Breast epithelium (tissue), 4 donors: ENCODE data around the gene KHDC4. TPM values are rescaled to one million over a fixed set of nuclear protein-coding genes. Genes with fewer than 3 reads are reported as not detected.

ENCODE experiments used
- DNase-seq, 2 donors: peaks; one replicate each; pipeline ENCODE4 v3.0.0-alpha.2; 2019; ENCODE audit warnings: low spot score in 2 of 2
- H3K27ac ChIP-seq, 2 donors: fragments of 200-600 bp; sonication (generic) in 1 of 2; one replicate each; pipeline ENCODE4 v1.5.1; 2016 to 2019; ENCODE audit warnings: mild to moderate bottlenecking in 1 of 2
- H3K27me3 ChIP-seq, 2 donors: fragments of 200-600 bp; sonication (generic) in 1 of 2; one replicate each; pipeline versions ENCODE4 v1.5.1 to v1.6.0; 2017 to 2019; ENCODE audit warnings: control low read depth in 1 of 2, mild to moderate bottlenecking in 1 of 2
- H3K36me3 ChIP-seq: fragments of 200-600 bp; one replicate; pipeline ENCODE4 v1.5.1; 2019
- H3K4me1 ChIP-seq, 2 donors: fragments of 200-600 bp; sonication (generic); one replicate each; pipeline ENCODE4 v1.5.1; 2016 to 2019; ENCODE audit warnings: control low read depth in 1 of 2
- H3K4me3 ChIP-seq, 3 donors: fragments of 200-600 bp; sonication (generic); 1 replicate in 2 of 3; 2 replicates in 1 of 3; pipeline ENCODE4 v1.5.1; 2016 to 2019; ENCODE audit warnings: mild to moderate bottlenecking in 3 of 3, moderate library complexity in 2 of 3
- H3K9me3 ChIP-seq, 2 donors: fragments of 200-600 bp; sonication (generic) in 1 of 2; one replicate each; pipeline ENCODE4 v1.5.1; 2016 to 2019; ENCODE audit warnings: control low read depth in 1 of 2
- POLR2A ChIP-seq: fragments of 450-650 bp; IDR thresholded peaks from one replicate; pipeline ENCODE4 v1.6.1; 2016; ENCODE audit warnings: antibody characterized with exemption, mild to moderate bottlenecking, moderate library complexity
- POLR2AphosphoS5 ChIP-seq, 3 donors: sonication (generic); formaldehyde crosslinking; IDR thresholded peaks; one replicate each; pipeline ENCODE4 v1.6.1; 2017; ENCODE audit warnings: antibody characterized with exemption in 3 of 3
- intact Hi-C: fragments of 100-400 bp; cut with DNase I; formaldehyde crosslinking; loops from one replicate; pipeline ENCODE4 v1.15.1; 2023; ENCODE audit warnings: low total_unique reads
- total RNA-seq, 3 donors: library from RNA; depleted of rRNA; stranded (reverse); fragments of >200 nt; gene quantifications; one replicate each; pipeline ENCODE4 v1.1.0, GENCODE V29; 2016
- TF ChIP-seq, protein P1 (sequence below), 3 donors: fragments of 450-650 bp; IDR thresholded peaks; one replicate each; pipeline ENCODE4 v1.5.1; 2016 to 2017; ENCODE audit warnings: antibody characterized with exemption in 3 of 3, mild to moderate bottlenecking in 3 of 3, moderate library complexity in 3 of 3

KHDC4 gene
- total RNA-seq, 3 donors from 2014 or later, result 52.0 to 81.5 (median 64.2) TPM

DNA sequence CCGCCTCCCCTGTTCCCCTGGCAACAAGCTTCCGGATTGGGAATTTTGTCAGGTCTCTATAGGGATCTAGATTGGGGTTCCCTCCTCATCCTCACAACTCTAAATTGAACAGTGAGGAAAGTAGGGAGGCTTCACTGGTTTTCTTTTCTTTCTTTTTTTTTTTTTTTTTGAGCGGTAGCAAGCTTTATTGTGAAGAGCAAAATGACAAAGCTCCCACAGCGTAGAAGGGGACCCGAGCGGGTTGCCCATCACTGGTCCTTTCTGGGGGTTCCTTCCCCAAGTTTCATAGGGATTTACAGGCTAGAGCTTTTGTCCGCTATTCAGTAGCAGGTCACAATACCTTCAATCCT, 33.8 kb upstream of the KHDC4 start:
- no peaks in the 10 kb centered on the region for H3K9me3 ChIP-seq
- no peak for DNase-seq
- peaks cover 18% of the 10 kb centered on the region for H3K36me3 ChIP-seq
- H3K4me1 ChIP-seq, result peaks cover 0 to 15% of the 10 kb centered on the region in 2 donors
- H3K27ac ChIP-seq, result peak overlapping the region; percentile 55 to 86
- intact Hi-C loops, result loop anchor here (5.0 kb wide), 1 partner anchor 249 kb away; no protein-coding TSS in a partner anchor
- H3K27me3 ChIP-seq, result no peaks in the 10 kb centered on the region
- TF ChIP-seq, protein P1, sequence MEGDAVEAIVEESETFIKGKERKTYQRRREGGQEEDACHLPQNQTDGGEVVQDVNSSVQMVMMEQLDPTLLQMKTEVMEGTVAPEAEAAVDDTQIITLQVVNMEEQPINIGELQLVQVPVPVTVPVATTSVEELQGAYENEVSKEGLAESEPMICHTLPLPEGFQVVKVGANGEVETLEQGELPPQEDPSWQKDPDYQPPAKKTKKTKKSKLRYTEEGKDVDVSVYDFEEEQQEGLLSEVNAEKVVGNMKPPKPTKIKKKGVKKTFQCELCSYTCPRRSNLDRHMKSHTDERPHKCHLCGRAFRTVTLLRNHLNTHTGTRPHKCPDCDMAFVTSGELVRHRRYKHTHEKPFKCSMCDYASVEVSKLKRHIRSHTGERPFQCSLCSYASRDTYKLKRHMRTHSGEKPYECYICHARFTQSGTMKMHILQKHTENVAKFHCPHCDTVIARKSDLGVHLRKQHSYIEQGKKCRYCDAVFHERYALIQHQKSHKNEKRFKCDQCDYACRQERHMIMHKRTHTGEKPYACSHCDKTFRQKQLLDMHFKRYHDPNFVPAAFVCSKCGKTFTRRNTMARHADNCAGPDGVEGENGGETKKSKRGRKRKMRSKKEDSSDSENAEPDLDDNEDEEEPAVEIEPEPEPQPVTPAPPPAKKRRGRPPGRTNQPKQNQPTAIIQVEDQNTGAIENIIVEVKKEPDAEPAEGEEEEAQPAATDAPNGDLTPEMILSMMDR (IDR thresholded peaks at IDR 0.05), result no peak
- no peak for TF ChIP-seq POLR2AphosphoS5 (IDR thresholded peaks at IDR 0.05)
- no peak for TF ChIP-seq POLR2A
- peak overlapping the region in 1 of 3 donors; percentile 22 for H3K4me3 ChIP-seq

DNA sequence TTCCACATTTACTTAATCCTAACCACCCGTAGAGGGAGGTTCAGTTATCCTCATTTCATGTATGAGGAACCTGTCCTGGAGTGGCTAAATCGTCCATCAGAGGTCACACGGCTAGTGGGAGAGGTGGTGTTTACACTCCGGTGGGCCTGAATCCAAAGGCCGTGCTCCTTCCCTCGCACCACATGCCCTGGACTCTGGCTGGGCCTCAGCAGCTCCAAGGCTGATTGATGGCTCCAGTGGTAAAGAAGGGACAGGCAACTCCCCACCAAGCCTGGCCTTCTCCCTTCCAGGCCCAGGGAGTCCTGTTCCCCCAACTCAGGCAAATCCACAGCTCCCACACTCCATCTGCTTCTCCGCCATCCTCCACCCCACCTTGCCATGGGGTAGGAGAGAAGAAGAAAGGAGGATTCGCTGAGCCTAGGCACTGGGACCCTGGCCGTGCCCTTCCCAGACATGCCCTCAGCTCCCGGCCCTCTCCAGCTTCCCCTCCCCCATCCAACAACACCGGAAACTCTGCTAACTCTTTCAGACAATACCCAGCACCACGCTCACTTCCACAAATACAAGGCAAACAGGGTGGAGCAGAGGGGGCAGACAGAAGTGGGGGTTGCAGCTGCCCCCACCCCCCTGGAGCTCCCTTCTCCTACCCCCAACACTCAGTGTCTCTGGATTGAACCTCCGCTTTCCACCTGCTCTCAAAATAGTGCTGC, 33.3 kb upstream of the KHDC4 start:
- TF ChIP-seq POLR2AphosphoS5 (IDR thresholded peaks at IDR 0.05) (no peak), POLR2A (no peak)
- TF ChIP-seq, protein P1 (IDR thresholded peaks at IDR 0.05), result no peak
- Histone ChIP-seq H3K27me3 (no peaks in the 10 kb centered on the region), H3K4me3 (peak overlapping the region in 2 of 3 donors; percentile 2 to 22), H3K9me3 (no peaks in the 10 kb centered on the region), H3K27ac (peak overlapping the region; percentile 68 to 86), H3K4me1 (peaks cover 0 to 20% of the 10 kb centered on the region in 2 donors), H3K36me3 (peaks cover 18% of the 10 kb centered on the region)
- DNase-seq, result no peak
- intact Hi-C loops, result loop anchor here (5.0 kb wide), 1 partner anchor 250 kb away; no protein-coding TSS in a partner anchor

DNA sequence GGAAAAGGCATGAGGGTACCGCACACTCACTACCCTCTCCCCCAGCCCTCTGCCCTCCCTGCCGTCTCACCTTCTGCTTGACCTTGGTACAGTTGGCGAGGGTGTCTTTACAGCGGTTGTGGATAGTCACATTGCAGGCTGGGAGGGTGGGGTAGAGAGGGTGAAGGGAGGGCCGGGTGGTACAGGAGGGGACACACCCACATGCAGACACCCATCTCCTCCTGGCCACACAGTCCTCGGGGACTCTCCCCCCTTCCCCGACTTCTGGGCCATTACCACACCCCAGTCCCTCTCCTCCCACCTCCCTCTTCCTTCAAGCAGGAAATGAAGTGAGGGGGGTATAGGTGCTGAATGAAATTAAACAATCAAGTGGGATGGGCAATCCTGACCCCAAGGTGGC, 32.5 kb upstream of the KHDC4 start:
- H3K9me3 ChIP-seq, result no peaks in the 10 kb centered on the region
- TF ChIP-seq POLR2A (no peak), POLR2AphosphoS5 (IDR thresholded peaks at IDR 0.05) (no peak)
- TF ChIP-seq, protein P1 (IDR thresholded peaks at IDR 0.05), result no peak
- peaks cover 0 to 22% of the 10 kb centered on the region in 2 donors for H3K4me1 ChIP-seq
- intact Hi-C loops, result loop anchor here (5.0 kb wide), 1 partner anchor 251 kb away; no protein-coding TSS in a partner anchor
- peak overlapping the region; percentile 68 to 86 for H3K27ac ChIP-seq
- no peaks in the 10 kb centered on the region for H3K27me3 ChIP-seq
- H3K36me3 ChIP-seq, result peaks cover 18% of the 10 kb centered on the region
- H3K4me3 ChIP-seq, result no peak overlapping the region
- DNase-seq, result no peak

DNA sequence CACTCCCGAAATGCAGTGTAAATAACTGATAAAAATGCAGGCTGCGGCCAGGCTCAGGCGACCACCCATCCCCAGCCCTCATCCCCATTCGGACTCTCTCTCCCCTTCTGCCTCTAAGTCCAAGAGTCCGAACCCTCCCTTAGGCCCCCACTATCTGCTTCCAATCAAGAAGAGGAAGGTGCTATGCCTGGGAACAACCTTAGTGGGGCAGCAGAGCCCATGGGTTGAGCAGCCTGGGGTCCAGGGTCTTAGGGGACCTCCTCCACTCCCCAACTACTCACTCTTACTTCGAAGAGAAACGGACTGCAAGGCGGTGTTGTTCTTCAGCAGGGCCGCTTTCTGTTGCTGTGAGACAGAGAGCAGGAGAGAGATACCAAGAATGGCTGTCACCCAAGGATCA, 31.9 kb upstream of the KHDC4 start:
- Histone ChIP-seq H3K27ac (peak overlapping the region in 1 of 2 donors; percentile 86), H3K27me3 (no peaks in the 10 kb centered on the region), H3K36me3 (peaks cover 18% of the 10 kb centered on the region), H3K4me1 (peaks cover 0 to 20% of the 10 kb centered on the region in 2 donors), H3K4me3 (no peak overlapping the region), H3K9me3 (no peaks in the 10 kb centered on the region)
- no peak for DNase-seq
- intact Hi-C loops, result loop anchor here (5.0 kb wide), 1 partner anchor 251 kb away; no protein-coding TSS in a partner anchor
- TF ChIP-seq POLR2AphosphoS5 (IDR thresholded peaks at IDR 0.05), result no peak
- no peak for TF ChIP-seq POLR2A
- TF ChIP-seq, protein P1 (IDR thresholded peaks at IDR 0.05), result no peak

DNA sequence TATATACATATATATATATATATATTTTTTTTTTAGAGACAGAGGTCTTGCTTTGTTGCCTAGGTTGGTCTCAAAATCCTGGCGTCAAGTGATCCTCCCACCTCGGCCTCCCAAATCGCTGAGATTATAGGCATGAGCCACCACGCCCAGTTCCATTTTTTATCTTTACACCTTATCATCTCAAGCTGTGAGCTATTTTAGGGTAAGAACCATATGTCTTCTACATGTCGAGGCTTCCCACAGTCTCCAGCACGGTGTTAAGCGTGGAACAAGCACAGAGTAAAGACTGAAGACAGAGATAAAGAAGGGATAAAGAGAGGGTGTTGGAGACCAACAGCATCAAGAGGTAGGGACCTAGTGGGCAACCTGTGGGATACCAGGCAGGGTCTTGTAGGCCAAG, 30.0 kb upstream of the KHDC4 start:
- H3K27ac ChIP-seq, result no peak overlapping the region
- H3K4me1 ChIP-seq, result peaks cover 0 to 13% of the 10 kb centered on the region in 2 donors
- DNase-seq, result no peak
- intact Hi-C loops, result no loop called here
- H3K27me3 ChIP-seq, result no peaks in the 10 kb centered on the region
- no peak overlapping the region for H3K4me3 ChIP-seq
- peaks cover 18% of the 10 kb centered on the region for H3K36me3 ChIP-seq
- TF ChIP-seq POLR2AphosphoS5 (IDR thresholded peaks at IDR 0.05), result no peak
- no peak for TF ChIP-seq POLR2A
- TF ChIP-seq, protein P1 (IDR thresholded peaks at IDR 0.05), result no peak
- H3K9me3 ChIP-seq, result no peaks in the 10 kb centered on the region
